HG02884 (cell line): ENCODE data around the gene ANAPC16.
"Not testable (repeated sequence)": the region's sequence is repeated elsewhere in the genome, so short reads cannot be mapped to it uniquely, and the experiment has no call there.

Source experiments
- ATAC-seq: cut with Tn5 transposase; IDR thresholded peaks from one replicate; pipeline ENCODE4 v1.9.1; 2021; ENCODE audit warnings: mild to moderate bottlenecking, moderate library complexity; ENCODE audit not compliant: unreplicated experiment

ANAPC16 gene

GRCh38 chr10:72261784-72262404 lies 46.1 kb downstream of the ANAPC16 start:
- peak; percentile 2 for ATAC-seq

- ATAC-seq = no peak
Measured at GRCh38 chr10:72263613-72264241, 47.9 kb downstream of the ANAPC16 start.

- no peak for ATAC-seq
Measured at GRCh38 chr10:72264536-72264935, 48.7 kb downstream of the ANAPC16 start.

- ATAC-seq = no peak
Measured at GRCh38 chr10:72265508-72265907, 49.7 kb downstream of the ANAPC16 start.

- no peak for ATAC-seq
Measured at GRCh38 chr10:72265990-72266865, 50.4 kb downstream of the ANAPC16 start.

- no peak for ATAC-seq
Measured at GRCh38 chr10:72267381-72267780, 51.6 kb downstream of the ANAPC16 start.

- no peak for ATAC-seq
Measured at GRCh38 chr10:72267819-72268399, 52.1 kb downstream of the ANAPC16 start.

- ATAC-seq = not testable (repeated sequence)
Measured at GRCh38 chr10:72268475-72269200, 52.8 kb downstream of the ANAPC16 start.

GRCh38 chr10:72270607-72271281 lies 54.9 kb downstream of the ANAPC16 start:
- ATAC-seq = no peak

GRCh38 chr10:72272689-72273409 lies 57.0 kb downstream of the ANAPC16 start:
- ATAC-seq = no peak

- ATAC-seq = peak; percentile 86
Measured at GRCh38 chr10:72273410-72274212, 57.8 kb downstream of the ANAPC16 start, which contains the start of gene DDIT4. Gene DDIT4 (plus strand): TSS chr10:72273924. CDS start chr10:72274217, 293 bp downstream.

- no peak for ATAC-seq
Measured at GRCh38 chr10:72274213-72274729, 58.5 kb downstream of the ANAPC16 start.

GRCh38 chr10:72274730-72275350 lies 59.0 kb downstream of the ANAPC16 start:
- ATAC-seq = no peak

GRCh38 chr10:72275351-72276012 lies 59.7 kb downstream of the ANAPC16 start:
- ATAC-seq = no peak

- ATAC-seq = no peak
Measured at GRCh38 chr10:72276013-72276387, 60.2 kb downstream of the ANAPC16 start.

- ATAC-seq = no peak
Measured at GRCh38 chr10:72276421-72277339, 60.9 kb downstream of the ANAPC16 start.
